Naive thymus-derived CD8-positive, alpha-beta T cell (primary cell): Measurements from ENCODE around the gene C21orf58. TPM values are rescaled to one million over a fixed set of nuclear protein-coding genes. Genes with fewer than 3 reads are reported as not detected.

Experiments used
- ATAC-seq, 2 donors: fragments of 150-1000 bp; cut with Tn5 transposase in 1 of 2; sonication (Bioruptor Pico), chemical (Tn5 transposase) in 1 of 2; 1 replicate in 1 of 2; 2 replicates in 1 of 2; pipeline ENCODE4 v1.10.0; 2021; ENCODE audit warnings: mild to moderate bottlenecking in 2 of 2, moderate library complexity in 2 of 2
- POLR2A ChIA-PET: fragments of 350-600 bp; sonication (Branson Sonifier 250); formaldehyde crosslinking; loops from one replicate; lab custom pipeline; 2021; ENCODE audit warnings: antibody characterized with exemption; lab: Charles Lee
- DNase-seq, 10 donors: peaks; one replicate each; pipeline versions ENCODE4 v3.0.0 to v3.0.0-alpha.2; 2020 to 2022
- H3K27ac Mint-ChIP-seq, 10 donors: one replicate each; pipeline ENCODE4 v1.8.0; 2020 to 2022; ENCODE audit warnings: mild to moderate bottlenecking in 10 of 10, mixed read lengths in 10 of 10, moderate library complexity in 4 of 10, inconsistent platforms in 1 of 10
- H3K27me3 Mint-ChIP-seq, 5 donors: one replicate each; pipeline ENCODE4 v1.8.0; 2021 to 2022; ENCODE audit warnings: mixed read lengths in 5 of 5
- H3K36me3 Mint-ChIP-seq, 3 donors: one replicate each; pipeline ENCODE4 v1.8.0; 2020 to 2022; ENCODE audit warnings: mixed read lengths in 3 of 3, mild to moderate bottlenecking in 2 of 3, inconsistent platforms in 1 of 3
- H3K4me1 Mint-ChIP-seq, 4 donors: one replicate each; pipeline ENCODE4 v1.8.0; 2021 to 2022; ENCODE audit warnings: mixed read lengths in 4 of 4
- H3K4me3 Mint-ChIP-seq, 10 donors: one replicate each; pipeline ENCODE4 v1.8.0; 2020 to 2022; ENCODE audit warnings: mild to moderate bottlenecking in 10 of 10, mixed read lengths in 10 of 10, moderate library complexity in 6 of 10, inconsistent platforms in 1 of 10
- H3K9me3 Mint-ChIP-seq, 9 donors: one replicate each; pipeline ENCODE4 v1.8.0; 2020 to 2022; ENCODE audit warnings: mixed read lengths in 9 of 9, mild to moderate bottlenecking in 3 of 9, inconsistent platforms in 1 of 9, moderate library complexity in 1 of 9
- polyA plus RNA-seq, 3 donors: library from polyadenylated mRNA; unstranded; fragments of 300-500 nt; fragmentation: Illumina TruSeq; gene quantifications; one replicate each; pipeline ENCODE4 v1.2.3, GENCODE V29; 2021
- total RNA-seq, 8 experiments: library from RNA in 2 of 8; stranded (reverse) in 2 of 8; gene quantifications; one replicate each; pipeline ENCODE4 v1.2.3 and lab custom pipeline; 2021 to 2026

The C21orf58 gene
- total and polyA plus RNA-seq, 5 experiments from 2014 or later, result 0.44 to 7.3 (median 1.2) TPM

DNA sequence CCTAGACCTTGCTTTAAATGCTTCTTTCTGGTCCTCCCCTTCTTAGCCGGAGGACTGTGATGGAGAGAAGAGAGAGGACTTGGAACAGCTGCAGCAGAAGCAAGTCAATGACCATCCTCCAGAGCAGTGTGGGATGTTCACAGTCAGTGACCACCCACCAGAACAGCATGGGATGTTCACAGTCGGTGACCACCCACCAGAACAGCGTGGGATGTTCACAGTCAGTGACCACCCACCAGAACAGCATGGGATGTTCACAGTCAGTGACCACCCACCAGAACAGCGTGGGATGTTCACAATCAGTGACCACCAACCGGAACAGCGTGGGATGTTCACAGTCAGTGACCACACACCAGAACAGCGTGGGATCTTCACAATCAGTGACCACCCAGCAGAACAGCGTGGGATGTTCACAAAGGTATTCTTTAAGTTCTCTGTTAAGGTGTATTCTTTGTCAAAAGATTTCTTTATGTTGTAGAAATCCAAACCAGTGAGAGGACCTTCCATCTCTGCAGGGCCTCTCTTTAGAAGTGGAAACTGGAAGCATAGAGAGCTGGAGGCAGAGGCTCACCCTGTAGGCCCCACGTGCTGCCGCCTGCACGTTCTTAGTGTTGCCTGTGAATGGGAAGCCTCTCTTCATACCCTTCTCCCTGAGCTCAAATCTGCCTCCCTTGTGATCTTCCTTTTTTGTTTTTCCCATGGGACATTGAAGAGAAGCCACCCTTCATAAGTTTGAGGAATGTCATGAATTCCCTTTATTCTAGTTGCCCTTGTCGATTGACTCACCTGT, 10.9 kb upstream of the C21orf58 start:
- no peaks in the 10 kb centered on the region for H3K27me3 Mint-ChIP-seq
- H3K9me3 Mint-ChIP-seq, result no peaks in the 10 kb centered on the region
- peaks cover 0 to 13% (median 11%) of the 10 kb centered on the region in 4 donors for H3K4me1 Mint-ChIP-seq
- H3K27ac Mint-ChIP-seq, result peak overlapping the region in 1 of 10 donors; percentile 48
- no peak overlapping the region for H3K4me3 Mint-ChIP-seq
- POLR2A ChIA-PET, result interaction anchor here (0.6 kb wide), 1 partner anchor 33 kb away, joined by 4 read pairs; no protein-coding TSS in a partner anchor
- peaks cover 0 to 89% (median 8%) of the 10 kb centered on the region in 3 donors for H3K36me3 Mint-ChIP-seq
- DNase-seq (peak in 1 of 10 donors; percentile 1), ATAC-seq (no peak)

DNA sequence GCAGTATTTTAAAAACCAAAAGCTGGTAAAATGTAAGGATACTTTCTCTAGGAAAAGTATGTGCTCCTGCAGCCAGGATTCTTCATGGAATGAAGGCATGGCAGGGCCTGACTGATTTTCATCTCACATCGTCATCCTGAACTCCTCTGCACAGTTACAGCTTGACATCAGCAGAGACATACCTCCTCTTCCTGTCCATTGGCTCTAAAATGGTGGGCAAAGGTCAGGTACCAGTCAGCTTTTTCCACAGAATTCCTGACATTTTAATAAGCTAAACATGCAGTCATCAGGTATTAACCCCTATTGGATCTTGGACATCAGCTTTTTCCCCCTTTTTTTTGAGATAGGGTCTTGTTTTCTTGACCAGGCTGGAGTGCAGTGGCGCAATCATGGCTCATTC, 6.1 kb upstream of the C21orf58 start:
- Mint-ChIP-seq H3K4me3 (no peak overlapping the region), H3K36me3 (peaks cover 0 to 74% (median 8%) of the 10 kb centered on the region in 3 donors), H3K4me1 (peaks cover 9 to 15% (median 12%) of the 10 kb centered on the region in 4 donors), H3K27me3 (no peaks in the 10 kb centered on the region), H3K9me3 (no peaks in the 10 kb centered on the region), H3K27ac (no peak overlapping the region)
- POLR2A ChIA-PET, result no interaction called here
- ATAC-seq (no peak), DNase-seq (no peak)

DNA sequence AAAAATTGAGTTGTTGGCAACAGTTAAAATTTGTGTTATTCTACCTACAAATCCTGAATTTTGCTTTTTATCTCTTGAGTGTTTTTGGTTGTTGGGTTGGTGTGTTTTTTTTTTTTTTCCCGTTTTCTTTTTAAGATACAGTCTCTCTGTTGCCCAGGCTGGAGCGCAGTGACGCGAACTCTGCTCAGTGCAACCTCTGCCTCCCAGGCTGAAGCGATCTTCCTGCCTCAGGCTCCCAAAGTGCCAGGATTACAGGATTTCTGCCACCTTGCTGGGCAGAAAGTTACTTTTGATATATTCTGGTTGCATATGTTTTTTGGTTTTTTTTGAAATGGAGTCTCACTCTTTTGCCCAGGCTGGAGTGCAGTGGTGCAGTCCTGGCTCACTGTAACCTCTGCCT, 4.5 kb upstream of the C21orf58 start:
- Mint-ChIP-seq H3K9me3 (no peaks in the 10 kb centered on the region), H3K27me3 (no peaks in the 10 kb centered on the region), H3K4me1 (peaks cover 10 to 16% (median 14%) of the 10 kb centered on the region in 4 donors), H3K4me3 (no peak overlapping the region), H3K36me3 (peaks cover 0 to 59% (median 8%) of the 10 kb centered on the region in 3 donors), H3K27ac (peak overlapping the region in 1 of 10 donors; percentile 39)
- no peak for ATAC-seq
- POLR2A ChIA-PET, result no interaction called here
- no peak for DNase-seq

DNA sequence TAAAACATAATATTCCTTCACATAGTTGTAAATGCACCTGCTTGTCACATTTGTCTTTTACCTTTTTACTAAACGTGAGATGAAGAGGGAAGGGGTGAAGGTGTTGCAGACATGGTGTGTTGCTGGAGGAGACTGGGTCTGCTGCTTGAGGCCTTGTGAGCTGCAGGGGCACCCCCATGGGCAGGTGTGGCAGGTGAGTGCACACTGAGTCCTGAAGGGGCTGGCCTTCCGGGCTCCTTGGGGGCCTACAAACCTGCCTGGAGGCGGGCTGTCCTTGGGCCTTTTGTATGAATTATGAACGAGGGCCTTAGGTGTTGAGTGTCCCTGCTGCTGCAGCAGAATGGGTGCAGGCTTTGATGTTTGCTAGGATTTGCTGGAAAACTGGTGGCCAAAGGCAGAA, 4.0 kb upstream of the C21orf58 start:
- ATAC-seq, result no peak
- H3K36me3 Mint-ChIP-seq, result peaks cover 0 to 56% (median 8%) of the 10 kb centered on the region in 3 donors
- peaks cover 12 to 20% (median 18%) of the 10 kb centered on the region in 4 donors for H3K4me1 Mint-ChIP-seq
- no peak for DNase-seq
- H3K27me3 Mint-ChIP-seq, result no peaks in the 10 kb centered on the region
- H3K9me3 Mint-ChIP-seq, result no peaks in the 10 kb centered on the region
- H3K27ac Mint-ChIP-seq, result peak overlapping the region in 1 of 10 donors; percentile 27
- POLR2A ChIA-PET, result no interaction called here
- H3K4me3 Mint-ChIP-seq, result peak overlapping the region in 1 of 10 donors; percentile 10

DNA sequence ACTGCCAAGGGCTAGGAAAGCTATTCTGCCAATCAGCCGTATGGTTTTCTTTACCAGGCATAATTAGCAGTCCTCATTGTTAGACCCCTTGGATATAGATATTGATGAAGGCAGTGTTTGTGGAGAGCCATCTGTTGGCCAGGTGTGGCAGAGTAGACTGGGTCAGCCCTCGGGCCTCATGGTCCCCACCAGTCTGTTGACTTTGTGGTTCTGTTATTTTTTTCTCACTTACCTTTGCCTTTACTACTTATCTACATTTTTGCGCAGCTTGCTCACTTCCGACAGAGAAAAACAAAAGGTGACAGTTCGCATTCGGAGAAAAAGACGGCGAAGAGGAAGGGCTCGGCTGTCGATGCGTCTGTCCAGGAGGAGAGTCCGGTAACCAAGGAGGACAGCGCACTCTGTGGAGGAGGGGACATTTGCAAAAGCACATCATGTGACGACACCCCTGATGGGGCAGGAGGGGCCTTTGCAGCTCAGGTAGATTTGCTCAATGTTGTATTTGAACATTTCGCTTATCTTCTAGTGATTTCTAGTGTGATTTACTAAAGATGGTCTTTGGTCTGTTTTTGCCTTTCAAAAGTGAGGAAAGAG, 2.5 kb upstream of the C21orf58 start:
- ATAC-seq (no peak), DNase-seq (no peak)
- peaks cover 0 to 42% (median 8%) of the 10 kb centered on the region in 3 donors for H3K36me3 Mint-ChIP-seq
- POLR2A ChIA-PET, result interaction anchor here (0.6 to 1.9 kb wide), 4 partner anchors 41 to 210 kb away, joined by 3 to 7 read pairs (median 5); partner anchors contain the start of gene MCM3AP
- H3K4me1 Mint-ChIP-seq, result peaks cover 12 to 32% (median 31%) of the 10 kb centered on the region in 4 donors
- peak overlapping the region in 4 of 10 donors; percentile 34 to 65 (median 44) for H3K27ac Mint-ChIP-seq
- peak overlapping the region in 8 of 10 donors; percentile 14 to 98 (median 77) for H3K4me3 Mint-ChIP-seq
- H3K27me3 Mint-ChIP-seq, result no peaks in the 10 kb centered on the region
- no peaks in the 10 kb centered on the region for H3K9me3 Mint-ChIP-seq

DNA sequence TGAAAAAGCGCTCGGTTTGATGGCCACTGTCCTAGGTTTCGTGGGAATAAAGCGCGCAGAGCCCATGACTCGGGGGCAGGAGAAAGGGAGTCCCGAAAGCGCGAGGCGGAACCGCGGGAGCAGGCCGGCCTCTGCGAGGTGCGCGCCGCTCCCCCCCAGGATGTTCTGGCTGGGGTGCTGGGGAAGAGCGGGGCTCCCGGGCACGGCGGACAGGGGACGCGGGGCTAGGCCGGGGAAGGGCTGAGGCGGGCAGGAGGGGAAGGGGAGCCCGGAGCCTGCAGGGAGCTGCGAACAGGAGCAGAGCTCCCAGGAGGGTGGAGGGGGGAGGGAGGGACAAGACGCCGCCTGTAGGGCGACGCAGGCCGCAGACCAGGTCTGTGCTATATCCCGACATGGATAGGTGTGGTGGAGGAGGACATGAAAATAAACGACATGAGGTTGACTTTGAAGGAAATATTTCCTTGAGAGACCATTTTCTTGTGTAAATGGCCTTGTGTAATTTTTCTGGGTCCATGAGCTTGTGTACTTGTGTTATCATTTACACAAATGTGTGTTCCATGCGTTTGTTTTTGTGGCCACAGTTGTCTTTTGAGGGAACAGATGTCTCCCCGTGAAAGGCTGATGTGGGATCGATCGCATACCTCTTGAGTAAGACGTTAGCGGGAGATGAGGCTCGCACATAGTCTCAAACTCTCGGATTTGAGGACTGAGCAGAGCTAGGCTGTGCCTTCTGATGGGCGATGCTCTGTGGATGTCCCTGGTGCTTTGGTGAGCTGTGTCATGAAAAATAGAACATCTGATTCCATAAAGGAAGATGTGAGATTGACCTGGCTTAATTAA, 1.6 kb upstream of the C21orf58 start:
- ATAC-seq (peak in 1 of 2 donors; percentile 7), DNase-seq (peak in 5 of 10 donors; percentile 19 to 32 (median 28))
- Mint-ChIP-seq H3K27me3 (no peaks in the 10 kb centered on the region), H3K36me3 (peaks cover 0 to 34% (median 8%) of the 10 kb centered on the region in 3 donors), H3K4me3 (peak overlapping the region; percentile 77 to 98 (median 82)), H3K4me1 (peaks cover 9 to 38% (median 32%) of the 10 kb centered on the region in 4 donors), H3K9me3 (no peaks in the 10 kb centered on the region), H3K27ac (peak overlapping the region in 9 of 10 donors; percentile 61 to 90 (median 70))
- POLR2A ChIA-PET, result interaction anchor here (0.6 to 2.0 kb wide), 6 partner anchors 40 to 211 kb away, joined by 3 to 7 read pairs (median 5); partner anchors contain the start of genes DIP2A and MCM3AP

DNA sequence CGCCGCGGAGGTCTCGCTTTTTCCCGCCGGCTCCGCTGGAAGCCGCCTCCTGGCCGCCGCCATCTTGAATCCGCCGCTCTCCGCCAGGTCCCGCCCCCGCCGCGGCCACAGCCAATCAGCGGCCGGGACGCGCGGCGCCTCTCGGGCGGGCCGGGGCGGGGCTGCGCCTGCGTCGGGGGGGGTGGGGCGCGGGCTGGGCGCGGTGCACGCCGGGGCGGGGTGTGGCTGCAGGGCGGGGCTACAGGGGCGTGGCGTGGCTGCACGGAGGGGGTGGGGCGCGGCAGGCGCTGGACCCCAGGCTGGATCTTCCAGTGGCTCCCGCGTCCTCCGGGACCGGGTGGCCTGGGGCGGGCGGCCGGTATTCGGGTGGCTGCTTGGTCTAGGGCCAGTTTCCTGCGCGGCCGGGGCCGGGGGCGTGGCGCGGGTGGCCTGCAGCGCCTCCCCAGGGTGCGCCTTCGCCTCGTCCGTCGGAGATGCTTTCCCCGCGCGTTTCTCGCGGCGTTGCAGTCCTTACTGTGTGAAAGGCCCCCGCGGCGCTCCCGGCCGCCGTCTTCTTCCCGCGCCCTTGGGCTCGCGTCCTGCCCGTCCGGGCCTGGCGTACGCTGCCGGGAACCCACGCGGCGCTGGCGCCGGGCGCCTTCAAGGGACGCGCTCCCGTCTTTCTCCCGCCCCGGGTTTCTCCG, 861 bp upstream of the C21orf58 start:
- Mint-ChIP-seq H3K4me3 (peak overlapping the region; percentile 79 to 98 (median 96)), H3K27ac (peak overlapping the region in 8 of 10 donors; percentile 79 to 99 (median 98)), H3K36me3 (peaks cover 0 to 27% (median 8%) of the 10 kb centered on the region in 3 donors), H3K9me3 (no peaks in the 10 kb centered on the region), H3K4me1 (peaks cover 9 to 38% (median 32%) of the 10 kb centered on the region in 4 donors), H3K27me3 (no peaks in the 10 kb centered on the region)
- POLR2A ChIA-PET, result interaction anchor here (1.2 to 2.2 kb wide), 6 partner anchors 39 to 181 kb away, joined by 3 to 7 read pairs (median 6); partner anchors contain the start of genes DIP2A and MCM3AP
- ATAC-seq (peak; percentile 76 to 80), DNase-seq (peak; percentile 78 to 96 (median 90))

DNA sequence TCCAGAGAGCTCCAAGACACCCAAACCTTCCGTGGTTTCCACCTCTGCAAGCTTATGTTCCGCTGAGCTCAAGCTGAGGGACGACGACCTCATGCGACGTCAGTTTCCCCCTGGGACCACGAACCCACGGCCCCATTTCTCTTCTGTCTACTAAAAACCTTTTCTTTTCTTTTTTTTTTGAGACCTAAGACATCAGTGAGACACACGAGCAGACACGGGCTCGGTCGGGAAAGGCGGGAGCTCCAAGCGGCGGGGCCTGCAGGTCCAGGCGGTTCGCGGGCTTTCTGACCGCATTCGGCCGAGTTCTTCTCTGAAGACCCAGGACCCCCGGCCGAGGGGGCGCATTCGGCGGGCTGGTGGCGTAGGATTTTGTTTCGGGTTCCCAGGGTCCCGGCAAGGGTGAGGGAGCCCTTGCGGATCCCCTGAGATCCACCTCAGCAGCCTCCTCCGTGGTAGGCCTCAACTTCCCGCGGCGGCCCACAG, 402 bp downstream of the C21orf58 start:
- peak overlapping the region; percentile 88 to 98 (median 96) for H3K4me3 Mint-ChIP-seq
- ATAC-seq (peak; percentile 3 to 5), DNase-seq (no peak)
- no peaks in the 10 kb centered on the region for H3K27me3 Mint-ChIP-seq
- H3K36me3 Mint-ChIP-seq, result peaks cover 0 to 18% (median 4%) of the 10 kb centered on the region in 3 donors
- peaks cover 9 to 38% (median 32%) of the 10 kb centered on the region in 4 donors for H3K4me1 Mint-ChIP-seq
- peak overlapping the region in 7 of 10 donors; percentile 48 to 89 (median 59) for H3K27ac Mint-ChIP-seq
- POLR2A ChIA-PET, result interaction anchor here (0.6 to 2.2 kb wide), 7 partner anchors 35 to 103 kb away, joined by 3 to 6 read pairs (median 4); partner anchors contain the start of genes MCM3AP and YBEY
- H3K9me3 Mint-ChIP-seq, result no peaks in the 10 kb centered on the region

DNA sequence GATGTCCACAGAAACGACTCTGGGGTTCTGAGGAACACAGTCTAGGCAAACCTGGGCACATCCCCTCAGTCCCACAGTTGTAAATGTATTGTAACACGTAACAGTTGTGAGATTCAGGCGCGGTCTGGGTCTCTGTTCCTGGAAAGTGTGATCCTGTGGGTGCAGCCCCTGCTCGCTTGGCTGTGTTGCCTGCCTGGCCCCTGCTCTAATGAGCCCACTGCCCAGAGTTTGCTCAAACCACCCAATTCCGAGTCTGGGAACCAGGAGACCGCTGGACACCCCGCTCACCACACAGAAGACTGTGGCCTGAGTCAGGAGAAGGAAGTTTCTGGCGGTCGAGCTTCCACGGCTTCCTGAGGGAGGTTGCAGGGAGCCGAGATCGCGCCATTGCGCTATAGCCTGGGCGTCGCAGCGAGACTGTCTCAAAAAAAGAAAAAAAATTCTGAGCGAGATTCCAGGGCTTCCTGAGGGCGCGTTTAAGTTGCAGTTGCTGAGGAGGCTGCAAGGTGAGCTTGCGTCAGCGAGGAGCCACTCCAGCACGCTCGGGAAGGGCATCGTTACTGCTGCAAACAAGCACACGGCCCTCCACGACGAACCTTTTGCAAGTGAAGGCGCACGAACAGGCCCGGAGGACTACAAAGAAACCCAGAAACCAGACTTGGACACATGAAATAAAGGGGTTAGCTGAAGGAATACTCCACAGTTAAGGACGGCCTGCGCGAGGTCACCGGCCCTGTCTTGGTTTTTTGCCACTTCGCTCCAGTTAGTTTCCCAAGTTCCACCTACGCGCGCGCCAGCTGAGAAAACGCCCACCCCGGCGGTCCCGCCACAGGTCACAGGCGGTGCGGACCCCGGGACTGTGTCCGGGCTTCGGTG, 1.1 kb downstream of the C21orf58 start:
- Mint-ChIP-seq H3K9me3 (no peaks in the 10 kb centered on the region), H3K27me3 (no peaks in the 10 kb centered on the region), H3K4me3 (peak overlapping the region; percentile 88 to 98 (median 96)), H3K36me3 (peaks cover 0 to 11% (median 4%) of the 10 kb centered on the region in 3 donors), H3K4me1 (peaks cover 9 to 38% (median 32%) of the 10 kb centered on the region in 4 donors), H3K27ac (peak overlapping the region in 6 of 10 donors; percentile 48 to 89 (median 61))
- POLR2A ChIA-PET, result interaction anchor here (0.6 to 2.2 kb wide), 5 partner anchors 37 to 104 kb away, joined by 3 to 6 read pairs (median 4); partner anchors contain the start of genes MCM3AP and YBEY
- DNase-seq (peak in 2 of 10 donors; percentile 3 to 4), ATAC-seq (no peak)

DNA sequence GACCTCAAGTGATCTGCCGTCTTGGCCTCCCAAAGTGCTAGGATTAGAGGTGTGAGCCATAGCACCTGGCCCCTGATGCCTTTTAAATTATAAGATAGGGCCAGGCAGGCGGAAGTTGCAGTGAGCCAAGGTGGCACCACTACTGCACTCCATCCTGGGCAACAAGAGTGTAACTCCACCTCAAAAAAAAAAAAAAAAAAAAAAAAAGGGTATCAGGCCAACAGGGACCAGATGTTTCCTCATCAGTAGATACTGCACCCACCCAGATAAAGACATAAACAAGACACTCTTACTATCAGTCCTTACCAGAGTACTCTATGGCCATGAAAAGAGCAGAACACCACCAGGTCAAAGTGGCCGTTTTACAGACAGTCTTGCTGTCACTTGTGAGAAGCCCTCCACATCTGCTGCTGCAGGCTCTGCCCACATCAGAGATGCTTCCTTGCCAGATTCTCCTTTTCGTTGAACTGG, 3.3 kb downstream of the C21orf58 start:
- no peak overlapping the region for H3K27ac Mint-ChIP-seq
- H3K9me3 Mint-ChIP-seq, result no peaks in the 10 kb centered on the region
- DNase-seq (no peak), ATAC-seq (no peak)
- H3K4me1 Mint-ChIP-seq, result peaks cover 5 to 25% (median 22%) of the 10 kb centered on the region in 4 donors
- H3K36me3 Mint-ChIP-seq, result no peaks in the 10 kb centered on the region
- H3K4me3 Mint-ChIP-seq, result no peak overlapping the region
- H3K27me3 Mint-ChIP-seq, result no peaks in the 10 kb centered on the region
- POLR2A ChIA-PET, result no interaction called here
